Neural crest cell (in vitro differentiated cells): ENCODE results near the gene APBA2. TPM values are rescaled to one million over a fixed set of nuclear protein-coding genes. Genes with fewer than 3 reads are reported as not detected.

ENCODE experiments used
- DNase-seq: peaks from one replicate; pipeline ENCODE4 v3.0.0; 2021; ENCODE audit warnings: low read depth, mixed read lengths, low spot score
- H3K27ac Mint-ChIP-seq: one replicate; pipeline ENCODE4 v1.8.0; 2021; ENCODE audit warnings: mild to moderate bottlenecking, mixed read lengths; ENCODE audit not compliant: unreplicated experiment
- H3K27me3 Mint-ChIP-seq: 2 replicates; pipeline ENCODE4 v1.8.0; 2021; ENCODE audit warnings: low read depth, mild to moderate bottlenecking, mixed read lengths
- H3K36me3 Mint-ChIP-seq: 2 replicates; pipeline ENCODE4 v1.8.0; 2021; ENCODE audit warnings: low read depth, mild to moderate bottlenecking, mixed read lengths
- H3K4me1 Mint-ChIP-seq: 2 replicates; pipeline ENCODE4 v1.8.0; 2021; ENCODE audit warnings: mixed read lengths
- H3K4me3 Mint-ChIP-seq: one replicate; pipeline ENCODE4 v1.8.0; 2021; ENCODE audit warnings: mild to moderate bottlenecking, mixed read lengths
- H3K9me3 Mint-ChIP-seq: 2 replicates; pipeline ENCODE4 v1.8.0; 2021; ENCODE audit warnings: mixed read lengths
- CTCF ChIP-seq: fragments of 200-600 bp; sonication (generic); conservative IDR thresholded peaks from 2 replicates; pipeline ENCODE4 v1.5.0; 2021; ENCODE audit warnings: antibody characterized with exemption, mild to moderate bottlenecking
- total RNA-seq: library from RNA; stranded (reverse); gene quantifications from 2 replicates; pipeline ENCODE4 v1.2.1, GENCODE V29; 2021

Gene APBA2
- total RNA-seq, 1 donor from 2014 or later = 79.9 TPM

GRCh38 chr15:29142129-29142747 lies 256.5 kb downstream of the APBA2 start:
- DNase-seq = no peak
- no peak overlapping the region for H3K27ac Mint-ChIP-seq
- no peak for TF ChIP-seq CTCF
- H3K36me3 Mint-ChIP-seq = peaks cover 3% of the 10 kb centered on the region
- H3K4me1 Mint-ChIP-seq = peaks cover 15% of the 10 kb centered on the region
- peaks cover 8% of the 10 kb centered on the region for H3K27me3 Mint-ChIP-seq
- H3K9me3 Mint-ChIP-seq = no peaks in the 10 kb centered on the region
- no peak overlapping the region for H3K4me3 Mint-ChIP-seq

GRCh38 chr15:29143293-29143692 lies 257.5 kb downstream of the APBA2 start:
- Mint-ChIP-seq H3K27ac (no peak overlapping the region), H3K27me3 (peaks cover 8% of the 10 kb centered on the region), H3K4me3 (no peak overlapping the region), H3K4me1 (peaks cover 14% of the 10 kb centered on the region), H3K9me3 (no peaks in the 10 kb centered on the region), H3K36me3 (peaks cover 3% of the 10 kb centered on the region)
- no peak for TF ChIP-seq CTCF
- DNase-seq = no peak

GRCh38 chr15:29143909-29144635 lies 258.3 kb downstream of the APBA2 start:
- Mint-ChIP-seq H3K27ac (no peak overlapping the region), H3K4me1 (peaks cover 10% of the 10 kb centered on the region), H3K4me3 (no peak overlapping the region), H3K27me3 (peaks cover 8% of the 10 kb centered on the region), H3K9me3 (no peaks in the 10 kb centered on the region), H3K36me3 (peaks cover 3% of the 10 kb centered on the region)
- DNase-seq = no peak
- TF ChIP-seq CTCF = no peak

- Mint-ChIP-seq H3K4me3 (no peak overlapping the region), H3K27ac (no peak overlapping the region), H3K27me3 (no peaks in the 10 kb centered on the region), H3K36me3 (peaks cover 7% of the 10 kb centered on the region), H3K4me1 (no peaks in the 10 kb centered on the region), H3K9me3 (peaks cover 5% of the 10 kb centered on the region)
- no peak for TF ChIP-seq CTCF
- no peak for DNase-seq
These were observed 263.9 kb downstream of the APBA2 start for GRCh38 chr15:29149738-29150075.

- no peak for TF ChIP-seq CTCF
- H3K36me3 Mint-ChIP-seq = peaks cover 7% of the 10 kb centered on the region
These were observed 265.0 kb downstream of the APBA2 start for GRCh38 chr15:29150515-29151483.

More at GRCh38 chr15:29150515-29151483, 265.0 kb downstream of the APBA2 start:
- Mint-ChIP-seq H3K9me3 (peaks cover 5% of the 10 kb centered on the region), H3K27me3 (no peaks in the 10 kb centered on the region), H3K4me3 (no peak overlapping the region), H3K4me1 (no peaks in the 10 kb centered on the region), H3K27ac (no peak overlapping the region)
- no peak for DNase-seq
